Renal cortex interstitium (tissue), 11 donors: ENCODE measurements around the gene ANKRD28. TPM values are rescaled to one million over a fixed set of nuclear protein-coding genes. Genes with fewer than 3 reads are reported as not detected.
A peak's percentile ranks its signal among the peaks of the same experiment; 100 is the strongest.
"Not testable (repeated sequence)": the region's sequence is repeated elsewhere in the genome, so short reads cannot be mapped to it uniquely, and the experiment has no call there.

Experiments
- DNase-seq, 11 donors: peaks; one replicate each; pipeline ENCODE4 v3.0.0-alpha.2; 2013; ENCODE audit warnings: low read depth in 9 of 11, low spot score in 4 of 11; ENCODE audit errors: extremely low read depth in 1 of 11
- polyA plus RNA-seq, 3 donors: library from polyadenylated mRNA; unstranded; fragments of 120-200 nt; gene quantifications; one replicate each; pipeline ENCODE4 v1.2.1, GENCODE V29; 2013; ENCODE audit not compliant: insufficient read length in 3 of 3

The ANKRD28 gene
- polyA plus RNA-seq, 3 donors, result 38.3 to 51.1 (median 48.8) TPM

DNA sequence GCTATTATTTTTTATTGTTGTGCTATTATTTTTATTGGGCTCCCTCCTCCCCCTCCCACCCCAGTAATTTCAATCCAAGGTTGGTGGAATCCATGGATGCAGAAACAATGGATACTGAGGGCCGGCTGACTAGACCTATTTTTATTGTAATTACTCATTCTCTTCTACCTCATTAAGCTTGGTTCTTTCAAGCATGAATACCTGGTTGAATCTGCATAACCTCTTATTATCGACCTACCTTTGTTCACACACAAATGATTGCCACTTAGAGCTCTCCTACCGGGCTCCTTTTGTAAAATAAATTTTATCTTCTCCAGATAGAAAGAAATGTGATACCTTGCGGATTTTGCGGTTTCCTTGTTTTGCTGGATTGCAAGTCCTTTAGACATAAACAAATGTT lies 164.6 kb downstream of the ANKRD28 start:
- DNase-seq, result no peak

- DNase-seq, result no peak
These were observed 165.6 kb downstream of the ANKRD28 start for GRCh38 chr3:15632212-15632580.

GRCh38 chr3:15631426-15632211 lies 166.2 kb downstream of the ANKRD28 start:
- no peak for DNase-seq

DNA sequence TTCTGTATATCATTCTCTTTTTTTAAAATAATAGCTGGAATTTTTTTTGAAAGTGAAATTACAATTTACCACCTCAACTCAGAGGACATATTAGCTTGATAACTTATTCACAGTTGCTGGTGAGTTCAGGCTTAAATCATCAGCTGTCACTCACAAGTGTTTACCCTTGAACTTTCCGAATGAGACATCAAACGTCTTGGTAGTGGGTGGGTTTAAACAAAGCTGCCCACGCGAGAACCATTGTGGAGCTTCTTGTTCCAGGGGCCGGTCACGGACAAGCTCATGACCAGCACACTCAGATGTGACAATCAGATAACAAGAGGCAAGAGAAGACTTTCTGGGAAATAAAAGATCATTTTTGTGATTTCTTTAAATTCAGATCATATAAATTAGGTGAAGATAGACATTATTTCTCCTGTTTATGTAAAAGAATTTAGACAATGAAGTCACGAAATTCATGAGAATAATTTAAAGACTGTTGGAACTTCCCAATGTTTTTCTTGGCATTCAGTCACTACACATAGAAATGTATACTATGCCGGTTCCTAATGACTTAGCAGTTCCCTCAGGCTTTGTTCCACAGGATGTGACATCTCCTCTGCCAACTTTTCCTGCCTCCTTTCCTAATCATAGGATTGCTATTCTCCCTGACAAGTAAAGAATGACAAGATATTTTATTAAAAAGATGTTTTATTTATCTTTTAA lies 167.0 kb downstream of the ANKRD28 start:
- DNase-seq, result peak in 4 of 11 donors; percentile 38 to 68 (median 58)

DNA sequence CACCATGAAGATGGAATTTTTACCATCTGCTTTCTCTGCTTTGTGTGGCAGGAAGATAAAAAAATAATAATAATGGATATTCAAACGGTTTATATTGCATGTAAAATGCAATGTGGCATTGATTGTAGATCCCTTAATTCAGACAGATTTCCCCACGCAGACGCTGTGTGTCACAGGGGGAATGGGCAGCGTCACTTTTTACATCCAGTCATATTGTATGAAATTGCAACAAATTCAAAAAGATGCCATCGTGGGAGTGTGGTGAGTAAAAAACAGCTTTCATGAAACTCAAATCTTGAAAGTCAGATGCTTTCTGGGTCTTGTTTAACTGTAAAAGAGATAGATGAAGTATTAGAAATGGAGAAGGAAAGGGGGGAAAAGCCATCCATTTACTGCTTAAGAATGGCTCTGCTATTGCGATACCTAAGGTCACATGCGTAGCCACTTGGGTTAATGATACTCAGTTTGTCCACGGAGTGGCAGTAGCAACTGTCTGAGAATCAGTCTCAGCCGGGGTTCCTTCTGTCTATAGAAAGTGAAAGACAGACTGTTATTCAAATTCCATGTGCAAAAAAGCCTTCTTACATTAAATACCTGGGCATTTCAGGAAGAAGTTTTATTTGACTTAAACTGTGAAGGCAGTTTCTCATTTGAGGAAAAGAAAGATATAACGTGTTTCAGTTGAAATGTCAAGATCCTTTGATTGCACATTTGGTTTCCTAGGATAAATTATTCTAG lies 167.8 kb downstream of the ANKRD28 start:
- peak in 3 of 11 donors; percentile 55 to 70 (median 66) for DNase-seq

DNA sequence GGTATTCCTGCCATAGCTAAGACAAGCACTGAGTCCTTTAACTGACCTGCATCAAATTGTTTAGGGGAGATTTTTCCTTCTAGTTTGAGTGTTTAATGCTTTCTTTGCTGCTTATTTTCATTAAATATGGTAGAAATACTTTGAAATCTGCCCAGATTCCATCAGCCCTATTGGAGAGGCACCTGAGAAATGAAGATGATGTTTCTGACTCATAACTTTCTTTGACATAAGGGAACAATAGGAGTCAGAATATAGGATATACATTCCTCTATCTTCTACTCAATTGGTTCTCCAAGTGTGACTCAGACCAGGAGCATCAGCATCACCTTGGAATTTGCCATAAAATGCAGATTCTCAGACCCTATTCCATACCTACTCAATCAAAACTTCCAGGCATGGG lies 168.8 kb downstream of the ANKRD28 start:
- DNase-seq, result no peak

GRCh38 chr3:15623535-15624440 lies 174.0 kb downstream of the ANKRD28 start:
- no peak for DNase-seq

DNA sequence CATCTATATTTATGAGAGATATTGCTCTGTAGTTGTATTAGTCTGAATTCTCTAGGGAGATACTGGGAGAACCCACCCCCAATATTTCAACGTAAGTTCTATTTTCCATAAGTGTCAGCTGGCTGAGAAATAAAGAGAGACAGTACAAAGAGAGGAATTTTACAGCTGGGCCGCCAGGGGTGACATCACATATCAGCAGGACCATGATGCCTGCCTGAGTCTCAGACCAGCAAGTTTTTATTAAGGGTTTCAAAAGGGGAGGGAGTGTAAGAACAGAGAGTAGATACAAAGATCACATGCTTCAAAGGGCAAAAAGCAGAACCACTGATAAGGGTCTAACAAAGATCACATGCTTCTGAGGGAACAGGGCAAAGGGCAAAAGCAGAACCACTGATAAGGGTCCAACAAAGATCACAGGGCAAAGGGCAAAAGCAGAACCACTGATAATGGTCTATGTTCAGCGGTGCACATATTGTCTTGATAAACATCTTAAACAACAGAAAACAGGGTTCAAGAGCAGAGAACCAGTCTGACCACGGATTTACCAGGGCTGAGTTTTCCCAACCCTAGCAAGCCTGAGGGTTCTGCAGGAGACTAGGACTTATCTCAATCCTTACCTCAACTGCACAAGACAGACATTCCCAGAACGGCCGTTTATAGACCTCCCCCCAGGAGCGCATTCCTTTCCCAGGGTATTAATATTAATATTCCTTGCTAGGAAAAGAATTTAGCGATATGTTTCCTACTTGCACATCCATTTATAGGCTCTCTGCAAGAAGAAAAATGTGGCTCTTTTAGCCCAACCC lies 177.9 kb downstream of the ANKRD28 start:
- DNase-seq, result not testable (repeated sequence)

Other genes with a start within 250 kb of the ANKRD28 start
- 10 to 100 TPM; 19.9 to 26.4 (median 24.9) TPM for gene HACL1, start 196.4 kb downstream of the ANKRD28 start, polyA plus RNA-seq
- 10 to 100 TPM; 21.9 to 24.1 (median 22.3) TPM for gene BTD, start 196.2 kb downstream of the ANKRD28 start, polyA plus RNA-seq